ENCODE data around the gene ICE2.
A peak's percentile ranks its signal among the peaks of the same experiment; 100 is the strongest.

Gene ICE2

DNA sequence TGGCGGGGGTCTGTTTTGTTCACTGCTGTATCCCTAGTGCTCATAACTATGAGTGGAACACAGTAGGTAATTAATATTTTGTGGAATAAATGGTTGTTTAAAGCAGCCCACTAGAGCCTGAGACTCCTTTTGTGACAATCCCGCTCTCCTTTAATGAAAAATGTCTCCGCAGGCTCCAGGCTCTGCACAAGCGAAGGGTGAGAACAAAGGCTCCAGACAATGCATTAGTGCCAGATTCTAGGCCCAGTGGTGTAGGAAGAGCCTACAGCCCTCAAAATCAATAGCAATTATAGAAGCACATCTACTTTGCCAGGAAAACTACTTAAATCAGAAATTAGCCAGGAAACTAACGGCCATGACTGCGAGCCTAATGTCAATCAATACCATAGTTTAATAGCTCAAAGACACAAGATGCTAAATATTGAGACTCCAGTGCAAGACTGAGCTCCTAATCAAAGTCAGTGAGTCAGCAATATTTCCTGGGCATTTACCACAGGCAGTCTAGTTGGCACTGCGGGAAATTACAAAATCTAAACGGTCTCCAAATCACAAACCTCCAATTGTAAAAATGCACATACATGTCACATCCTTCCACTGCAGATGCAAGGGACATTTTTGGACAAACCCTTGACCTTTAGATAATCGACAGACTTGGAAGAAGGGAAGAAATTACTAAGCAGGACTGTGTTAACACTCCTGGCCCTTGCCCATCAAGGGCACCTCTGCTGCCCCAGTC lies 83.5 kb downstream of the ICE2 start:
- H3K4me3 ChIP-seq, result peak overlapping the region; percentile 90
- H3K27ac ChIP-seq, result peak overlapping the region; percentile 98
- no peak for DNase-seq (ENCODE audit: low spot score)
- TF ChIP-seq CTCF (IDR thresholded peaks at IDR 0.05), result no peak

DNA sequence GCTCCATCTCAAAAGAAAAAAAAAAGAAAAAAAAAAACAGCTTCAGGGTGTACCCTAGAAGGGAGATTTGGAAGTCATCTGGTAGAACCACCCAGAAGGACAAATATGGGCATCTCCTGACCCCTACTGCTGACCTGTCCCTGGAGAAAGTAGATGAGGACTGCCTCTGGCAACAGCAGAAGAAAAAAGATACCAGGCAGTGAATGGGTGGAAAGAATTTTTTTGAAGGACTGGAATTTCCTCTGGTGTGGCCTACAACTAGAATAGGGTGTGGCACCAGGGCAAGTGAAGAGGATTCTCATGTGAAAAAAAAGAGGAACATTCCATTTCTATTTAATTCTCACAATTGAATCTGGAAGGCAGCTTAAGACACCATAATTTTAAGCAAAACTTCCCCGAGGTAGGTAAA lies 84.2 kb downstream of the ICE2 start:
- peak overlapping the region; percentile 90 for H3K4me3 ChIP-seq
- H3K27ac ChIP-seq, result peak overlapping the region; percentile 98
- no peak for TF ChIP-seq CTCF (IDR thresholded peaks at IDR 0.05)
- DNase-seq (ENCODE audit: low spot score), result no peak

DNA sequence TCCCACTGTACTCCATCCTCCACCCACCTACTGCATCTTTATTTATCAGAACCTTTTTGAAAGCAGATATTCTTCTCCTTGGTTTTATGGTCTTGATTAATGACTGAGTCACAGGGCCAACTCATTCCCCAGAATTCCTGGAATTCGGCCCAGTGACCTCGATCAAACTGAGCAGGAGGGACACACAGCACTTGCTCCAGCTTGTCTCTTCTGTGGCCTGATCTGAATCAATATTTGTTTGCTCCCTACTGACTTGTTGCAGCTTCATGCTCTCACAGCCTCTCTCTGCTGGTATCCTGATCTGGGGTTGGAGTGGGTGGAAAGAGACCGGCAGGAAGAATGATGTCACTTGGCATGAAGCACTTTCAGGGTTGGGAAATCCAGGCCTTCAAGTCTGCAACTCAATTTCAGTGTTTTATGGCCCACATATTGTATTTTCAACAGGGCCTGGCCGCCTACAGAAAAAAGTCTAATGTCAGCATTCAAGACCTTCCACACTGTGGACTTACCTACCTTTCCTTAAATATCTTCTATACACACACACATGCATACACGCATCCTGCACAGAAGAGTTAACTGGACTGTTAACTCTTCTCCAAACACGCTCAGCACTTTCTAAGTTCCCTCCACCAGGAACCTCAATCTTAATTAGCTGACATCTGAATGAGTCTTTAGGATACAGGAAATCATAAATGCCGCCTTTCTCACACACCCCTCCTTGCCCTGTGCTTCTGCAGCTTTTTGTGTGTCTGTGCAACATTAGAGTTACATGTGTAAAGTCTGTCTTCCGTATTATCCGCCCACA lies 85.8 kb downstream of the ICE2 start:
- Histone ChIP-seq H3K4me3 (peak overlapping the region; percentile 90), H3K27ac (peak overlapping the region; percentile 98)
- DNase-seq (ENCODE audit: low spot score), result peak; percentile 82
- TF ChIP-seq CTCF (IDR thresholded peaks at IDR 0.05), result no peak

- peak overlapping the region; percentile 90 for H3K4me3 ChIP-seq
- H3K27ac ChIP-seq, result peak overlapping the region; percentile 98
- no peak for DNase-seq (ENCODE audit: low spot score)
- TF ChIP-seq CTCF (IDR thresholded peaks at IDR 0.05), result no peak
These were observed 86.3 kb downstream of the ICE2 start for GRCh38 chr15:60392601-60392985.

DNA sequence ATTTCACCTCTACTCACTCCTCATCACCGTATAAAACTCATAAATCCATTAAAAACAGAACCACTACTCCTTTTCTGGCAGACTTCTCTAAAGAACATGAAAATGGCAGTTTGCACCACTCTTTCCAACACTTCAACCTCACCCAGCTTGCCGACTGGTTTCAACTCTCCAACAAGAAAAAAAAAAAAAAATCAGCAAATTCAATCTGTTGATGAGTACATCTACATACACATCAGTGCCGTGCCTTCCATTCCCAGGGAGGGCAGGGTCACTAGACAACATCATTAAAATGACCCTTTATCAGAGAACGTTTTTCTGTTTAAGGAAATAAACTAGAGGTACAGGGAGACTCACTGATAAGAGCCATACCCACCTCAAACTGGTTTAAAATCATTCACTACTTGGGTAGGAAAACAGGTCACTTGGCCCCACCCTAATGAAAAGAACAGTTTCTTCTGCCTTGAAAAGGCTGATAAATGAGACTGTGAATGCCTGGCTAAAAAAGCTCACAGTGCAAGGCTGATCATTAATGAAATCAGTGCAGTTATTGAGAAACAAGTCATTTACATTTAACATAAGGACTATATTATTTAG lies 87.1 kb downstream of the ICE2 start:
- DNase-seq (ENCODE audit: low spot score), result no peak
- Histone ChIP-seq H3K27ac (peak overlapping the region; percentile 76 to 98), H3K4me3 (peak overlapping the region; percentile 55)
- no peak for TF ChIP-seq CTCF (IDR thresholded peaks at IDR 0.05)

DNA sequence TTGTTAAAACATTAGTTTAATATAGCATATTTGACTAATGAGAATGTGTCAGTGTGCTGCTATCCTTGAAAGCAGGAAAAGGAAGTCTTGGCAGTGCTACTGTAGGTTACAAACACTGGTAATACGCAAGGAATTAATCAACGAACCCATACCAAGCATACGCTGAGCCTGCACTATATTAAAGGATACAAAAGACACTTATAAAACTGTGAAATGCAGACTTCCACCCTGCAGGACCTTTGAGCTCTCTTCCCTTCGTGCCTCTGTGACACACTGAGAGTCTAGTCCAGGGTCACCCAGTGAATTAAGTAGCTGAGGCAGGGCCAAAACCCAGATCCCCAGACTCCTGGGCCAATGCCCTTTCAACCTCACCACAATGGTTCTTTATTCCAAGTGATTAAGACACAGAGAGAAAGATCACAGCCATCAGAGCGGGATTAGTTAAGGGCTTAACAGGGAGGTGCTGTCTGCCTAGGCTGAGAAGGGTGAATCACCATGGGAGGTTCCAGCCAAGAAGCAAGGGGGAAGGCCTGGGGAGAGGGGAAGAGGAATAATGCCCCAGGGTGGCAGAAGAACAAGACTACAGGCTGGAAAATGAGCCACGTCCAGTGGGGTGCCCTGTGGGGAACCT lies 88.0 kb downstream of the ICE2 start:
- peak overlapping the region; percentile 76 to 98 for H3K27ac ChIP-seq
- peak overlapping the region; percentile 55 for H3K4me3 ChIP-seq
- TF ChIP-seq CTCF (IDR thresholded peaks at IDR 0.05), result no peak
- peak; percentile 84 for DNase-seq (ENCODE audit: low spot score)
